HFF-Myc (cell line): Measurements from ENCODE around the gene KLHL18.

Experiments
- DNase-seq: peaks from one replicate; pipeline ENCODE4 v3.0.0-alpha.2; 2011; ENCODE audit warnings: low read depth; ENCODE audit errors: extremely low read depth
- H3K4me3 ChIP-seq: replicated peaks from 2 replicates; pipeline ENCODE4 v1.5.1; 2011; ENCODE audit warnings: low read depth, mild to moderate bottlenecking, control low read depth, low read length
- CTCF ChIP-seq: IDR thresholded peaks from 2 replicates; pipeline ENCODE4 v1.5.1; 2012; ENCODE audit warnings: mild to moderate bottlenecking, low read depth, low read length, control low read depth; ENCODE audit errors: missing control alignments

Gene KLHL18

GRCh38 chr3:47392933-47393332, 110.2 kb downstream of the KLHL18 start:
- no peak for DNase-seq
- H3K4me3 ChIP-seq, result no peak overlapping the region
- TF ChIP-seq CTCF, result no peak

- no peak for DNase-seq
- no peak overlapping the region for H3K4me3 ChIP-seq
- TF ChIP-seq CTCF, result no peak
Observed at GRCh38 chr3:47394140-47394870, 111.6 kb downstream of the KLHL18 start.

- DNase-seq, result no peak
- no peak for TF ChIP-seq CTCF
- H3K4me3 ChIP-seq, result no peak overlapping the region
Observed at GRCh38 chr3:47394881-47395280, 112.1 kb downstream of the KLHL18 start.
